NT2/D1 (cell line): Measurements from ENCODE around the gene IRF2.

ENCODE experiments used
- YY1 ChIP-seq: IDR thresholded peaks from 2 replicates; pipeline ENCODE4 v1.6.1; 2011; ENCODE audit not compliant: insufficient read length, insufficient read depth
- ZNF274 ChIP-seq: IDR thresholded peaks from 2 replicates; pipeline ENCODE4 v1.6.1; 2011; ENCODE audit warnings: mild to moderate bottlenecking, low read depth, low read length

DNA sequence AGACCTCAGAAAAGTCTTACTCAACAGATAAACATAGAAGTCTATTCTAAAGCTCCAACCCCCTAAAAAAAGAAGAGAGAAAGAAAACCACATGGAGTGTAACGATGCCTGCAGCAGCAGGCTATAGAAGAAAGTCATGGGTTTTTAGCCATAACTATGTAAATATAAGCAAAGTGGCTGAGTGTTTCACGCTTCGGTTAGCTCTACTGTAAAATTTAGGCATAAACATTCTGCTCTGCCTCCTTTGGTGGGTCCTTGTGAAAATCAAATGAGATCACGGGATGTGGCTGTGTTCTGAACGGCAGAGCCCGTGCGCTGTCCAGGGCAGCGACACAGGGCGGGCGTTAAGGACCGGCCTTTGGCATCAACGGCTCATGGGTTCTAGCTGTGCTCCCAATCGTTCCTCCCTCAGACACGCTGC, 78.4 kb downstream of the IRF2 start:
- TF ChIP-seq YY1: no peak
- no peak for TF ChIP-seq ZNF274
